PC-9 (cell line): Measurements from ENCODE around the gene MTFMT. TPM values are rescaled to one million over a fixed set of nuclear protein-coding genes. Genes with fewer than 3 reads are reported as not detected.

Experiments used
- BruUV-seq: library from RNA; stranded (reverse); fragments of 400-500 nt; replicated peaks from 2 replicates; lab custom pipeline; 2021; lab: Mats Ljungman, UMichigan
- CTCF ChIA-PET: fragments of 300-600 bp; sonication (Branson Sonifier 250); formaldehyde crosslinking; loops from one replicate; lab custom pipeline; 2022; ENCODE audit warnings: antibody characterized with exemption; lab: Charles Lee
- POLR2A ChIA-PET: fragments of 300-600 bp; sonication (Branson Sonifier 250); formaldehyde crosslinking; loops from one replicate; lab custom pipeline; 2022; ENCODE audit warnings: antibody characterized with exemption; ENCODE audit not compliant: unreplicated experiment; lab: Charles Lee
- DNase-seq, 2 experiments: peaks; one replicate each; pipeline versions ENCODE4 v3.0.0 to v3.0.0-alpha.2; 2015 to 2022; ENCODE audit warnings: mixed read lengths in 1 of 2
- H2AFZ ChIP-seq: fragments of 200-600 bp; sonication (generic); 2 replicates; pipeline ENCODE4 v1.8.1; 2017; ENCODE audit warnings: antibody characterized with exemption
- H3F3A ChIP-seq: fragments of 200-600 bp; sonication (generic); 2 replicates; pipeline ENCODE4 v1.8.1; 2017; ENCODE audit warnings: antibody characterized with exemption, mild to moderate bottlenecking, low read depth; ENCODE audit not compliant: insufficient read depth
- H3K27ac ChIP-seq: fragments of 200-600 bp; sonication (generic); 2 replicates; pipeline ENCODE4 v1.6.1; 2016; ENCODE audit warnings: mixed run types
- H3K27me3 ChIP-seq: fragments of 200-600 bp; sonication (generic); 2 replicates; pipeline ENCODE4 v1.6.1; 2016; ENCODE audit warnings: low read depth, mixed run types; ENCODE audit not compliant: insufficient read depth
- H3K36me3 ChIP-seq: fragments of 200-600 bp; sonication (generic); 2 replicates; pipeline ENCODE4 v1.6.1; 2016; ENCODE audit warnings: low read depth, mixed run types
- H3K4me1 ChIP-seq: fragments of 200-600 bp; sonication (generic); replicated peaks from 2 replicates; pipeline ENCODE4 v1.6.1; 2016; ENCODE audit warnings: mixed run types; ENCODE audit not compliant: insufficient read depth
- H3K4me2 ChIP-seq: fragments of 200-600 bp; sonication (generic); 2 replicates; pipeline ENCODE4 v1.6.1; 2017; ENCODE audit warnings: mixed run types
- H3K4me3 ChIP-seq: fragments of 200-600 bp; sonication (generic); 2 replicates; pipeline ENCODE4 v1.6.1; 2016; ENCODE audit warnings: mixed run types
- H3K79me2 ChIP-seq: fragments of 200-600 bp; sonication (generic); 2 replicates; pipeline ENCODE4 v1.6.1; 2017; ENCODE audit warnings: low read depth, mixed run types
- H3K9me2 ChIP-seq: fragments of 200-600 bp; sonication (generic); 2 replicates; pipeline ENCODE4 v1.8.1; 2017; ENCODE audit warnings: mild to moderate bottlenecking; ENCODE audit not compliant: insufficient read depth
- H3K9me3 ChIP-seq: fragments of 200-600 bp; sonication (generic); 2 replicates; pipeline ENCODE4 v1.8.1; 2016; ENCODE audit warnings: low read depth; ENCODE audit not compliant: insufficient read depth
- H4K20me1 ChIP-seq: fragments of 200-600 bp; sonication (generic); 2 replicates; pipeline ENCODE4 v1.8.1; 2017; ENCODE audit not compliant: insufficient read depth
- CTCF ChIP-seq: fragments of 200-600 bp; sonication (generic); conservative IDR thresholded peaks from 2 replicates; pipeline ENCODE4 v1.6.1; 2017; ENCODE audit warnings: mixed run types, antibody characterized with exemption, mild to moderate bottlenecking, moderate library complexity
- EZH2 ChIP-seq: fragments of 200-600 bp; sonication (generic); IDR thresholded peaks from 2 replicates; pipeline ENCODE4 v1.8.0; 2017; ENCODE audit warnings: antibody characterized with exemption, low read depth
- intact Hi-C: fragments of 100-400 bp; cut with micrococcal nuclease; formaldehyde crosslinking; loops from one replicate; pipeline ENCODE4 v1.10.0; 2022; ENCODE audit not compliant: unreplicated experiment
- total RNA-seq: library from RNA; stranded (reverse); gene quantifications from 2 replicates; pipeline ENCODE4 v1.2.3, GENCODE V29; 2021

The MTFMT gene
- total RNA-seq, 1 experiment from 2014 or later: 16.0 TPM

- ChIA-PET POLR2A (interaction anchor here (0.9 kb wide), 1 partner anchor 242 kb away, joined by 3 read pairs; no protein-coding TSS in a partner anchor), CTCF (interaction anchor here (0.5 to 1.9 kb wide), 6 partner anchors 13 to 807 kb away, joined by 3 to 8 read pairs (median 3); partner anchors contain the start of gene KBTBD13)
- peaks cover 5% of the 10 kb centered on the region; the same call in 1 of the 2 replicates for H3F3A ChIP-seq
- BruUV-seq: no TSS peak
- 0 out of 2 replicates have a peak overlapping the region, but pooled peaks have one; percentile 7 for H3K27ac ChIP-seq
- H3K4me3 ChIP-seq: no peak overlapping the region
- DNase-seq: peak; percentile 37 to 75
- peaks cover 36% of the 10 kb centered on the region for H3K4me1 ChIP-seq
- peak overlapping the region; percentile 7 for H3K4me2 ChIP-seq
- no peaks in the 10 kb centered on the region for H3K36me3 ChIP-seq
- H3K9me3 ChIP-seq: no peaks in the 10 kb centered on the region; the same call in 1 of the 2 replicates
- intact Hi-C loops: loop anchor here (10.0 kb wide), 1 partner anchor 129 kb away; the partner anchor contains the start of gene CLPX
- no peak overlapping the region for H2AFZ ChIP-seq
- H3K79me2 ChIP-seq: no peaks in the 10 kb centered on the region
- no peaks in the 10 kb centered on the region for H4K20me1 ChIP-seq
- H3K27me3 ChIP-seq: no peaks in the 10 kb centered on the region
- TF ChIP-seq EZH2 (no peak), CTCF (no peak)
- no peaks in the 10 kb centered on the region for H3K9me2 ChIP-seq
Observed at GRCh38 chr15:65055201-65055870, 25.9 kb upstream of the MTFMT start.

- Histone ChIP-seq H3K9me3 (no peaks in the 10 kb centered on the region), H3F3A (peaks cover 5% of the 10 kb centered on the region; the same call in 1 of the 2 replicates), H3K4me1 (peaks cover 36% of the 10 kb centered on the region), H3K27me3 (no peaks in the 10 kb centered on the region), H2AFZ (no peak overlapping the region), H3K79me2 (no peaks in the 10 kb centered on the region), H3K36me3 (no peaks in the 10 kb centered on the region), H3K4me2 (peak overlapping the region; percentile 7), H3K4me3 (no peak overlapping the region), H3K27ac (no peak overlapping the region), H3K9me2 (no peaks in the 10 kb centered on the region), H4K20me1 (no peaks in the 10 kb centered on the region)
- POLR2A ChIA-PET: no interaction called here
- DNase-seq: peak in 1 of 2 experiments; percentile 71
- CTCF ChIA-PET: interaction anchor here (0.5 to 2.4 kb wide), 5 partner anchors 22 to 806 kb away, joined by 3 to 10 read pairs (median 4); partner anchors contain the start of gene KBTBD13
- peak; percentile 80 for TF ChIP-seq CTCF
- no peak for TF ChIP-seq EZH2
- intact Hi-C loops: loop anchor here (1.0 to 10.0 kb wide), 3 partner anchors 32 to 130 kb away; partner anchors contain the start of gene CLPX
- BruUV-seq: no TSS peak
Observed at GRCh38 chr15:65054333-65055200, 25.1 kb upstream of the MTFMT start.

- Histone ChIP-seq H3K9me2 (no peaks in the 10 kb centered on the region), H3K36me3 (no peaks in the 10 kb centered on the region), H3K4me3 (no peak overlapping the region), H3K79me2 (no peaks in the 10 kb centered on the region), H2AFZ (no peak overlapping the region), H3F3A (peaks cover 5% of the 10 kb centered on the region; the same call in 1 of the 2 replicates), H3K4me2 (no peak overlapping the region), H3K9me3 (no peaks in the 10 kb centered on the region), H3K27me3 (no peaks in the 10 kb centered on the region), H3K27ac (no peak overlapping the region), H3K4me1 (peaks cover 32% of the 10 kb centered on the region), H4K20me1 (no peaks in the 10 kb centered on the region)
- CTCF ChIA-PET: interaction anchor here (0.6 to 2.4 kb wide), 3 partner anchors 48 to 245 kb away, joined by 6 to 10 read pairs (median 7); no protein-coding TSS in a partner anchor
- intact Hi-C loops: loop anchor here (10.0 kb wide), 1 partner anchor 132 kb away; the partner anchor contains the start of gene CLPX
- POLR2A ChIA-PET: no interaction called here
- TF ChIP-seq EZH2 (no peak), CTCF (no peak)
- BruUV-seq: no TSS peak
- DNase-seq: no peak
Observed at GRCh38 chr15:65052956-65053355, 23.5 kb upstream of the MTFMT start.
